Lower lobe of right lung (tissue), 2 donors: ENCODE measurements around the gene PDK2. TPM values are rescaled to one million over a fixed set of nuclear protein-coding genes. Genes with fewer than 3 reads are reported as not detected.

ENCODE experiments used
- ATAC-seq, 2 donors: fragments of 200-7000 bp; cut with Tn5 transposase; one replicate each; pipeline ENCODE4 v1.9.1; 2020 to 2022; ENCODE audit warnings: mild to moderate bottlenecking in 2 of 2, moderate library complexity in 2 of 2
- DNase-seq: peaks from one replicate; pipeline ENCODE4 v3.0.0-alpha.2; 2020
- H3K27ac ChIP-seq: fragments of 200-600 bp; one replicate; pipeline ENCODE4 v1.8.0; 2022
- H3K27me3 ChIP-seq: fragments of 200-600 bp; one replicate; pipeline ENCODE4 v1.8.0; 2022; ENCODE audit warnings: low read depth
- H3K36me3 ChIP-seq: fragments of 200-600 bp; one replicate; pipeline ENCODE4 v1.8.0; 2022; ENCODE audit warnings: mild to moderate bottlenecking
- H3K4me1 ChIP-seq: fragments of 200-600 bp; one replicate; pipeline ENCODE4 v1.8.0; 2022
- H3K4me3 ChIP-seq: fragments of 200-600 bp; one replicate; pipeline ENCODE4 v1.8.0; 2022; ENCODE audit warnings: mild to moderate bottlenecking
- H3K9me3 ChIP-seq: fragments of 200-600 bp; one replicate; pipeline ENCODE4 v1.8.0; 2022
- CTCF ChIP-seq: fragments of 200-600 bp; IDR thresholded peaks from one replicate; pipeline ENCODE4 v1.8.0; 2022; ENCODE audit warnings: antibody characterized with exemption, mild to moderate bottlenecking
- intact Hi-C: fragments of 100-400 bp; cut with DNase I; formaldehyde crosslinking; loops from one replicate; pipeline ENCODE4 v1.11.0; 2022
- total RNA-seq: library from RNA; stranded (reverse); fragmentation: NEBNext Ultra II Directional; extraction: Animal tissue kit (Norgen Biotek cat#: 25700); gene quantifications from one replicate; pipeline ENCODE4 v1.2.1, GENCODE V29; 2021
- donor health status: DM: no; HTN: yes; CAD: no; lungs with severe emphysema.

PDK2 gene
- total RNA-seq, 1 donor from 2014 or later, result 35.7 TPM

DNA sequence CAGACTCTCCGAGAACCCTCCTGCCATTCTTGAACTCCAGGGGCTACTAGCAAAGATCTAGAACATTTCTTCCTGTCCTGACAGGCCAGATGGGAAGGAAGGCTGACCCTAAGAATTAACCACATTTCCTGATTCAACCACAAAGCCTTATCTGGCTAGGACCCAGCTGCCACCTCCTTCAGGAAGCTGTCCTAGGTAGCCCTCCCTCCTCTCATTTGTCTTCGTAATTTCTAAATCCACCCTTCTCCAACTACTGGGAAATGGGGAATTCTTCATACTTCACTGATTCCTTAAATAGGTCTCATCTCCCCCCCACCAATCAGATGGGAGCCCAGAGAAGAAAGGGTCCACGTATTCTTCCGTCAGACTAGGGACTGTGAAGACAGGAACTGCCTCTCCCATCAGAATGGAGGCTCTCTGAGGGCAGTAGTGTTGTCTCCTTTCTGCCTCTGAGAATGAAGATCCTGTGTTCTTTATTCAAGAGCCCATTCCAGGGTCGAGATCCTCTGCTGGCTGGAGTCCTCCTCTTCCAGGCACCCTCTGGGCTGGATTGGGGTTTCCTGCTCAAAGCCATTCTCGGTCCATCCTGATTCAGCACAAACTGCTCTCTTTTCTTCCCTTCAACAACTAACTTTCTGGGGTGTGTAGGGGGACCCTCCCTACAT, 32.7 kb downstream of the PDK2 start:
- H3K27me3 ChIP-seq, result peaks cover 21% of the 10 kb centered on the region
- no peaks in the 10 kb centered on the region for H3K36me3 ChIP-seq
- H3K9me3 ChIP-seq, result no peaks in the 10 kb centered on the region
- peaks cover 33% of the 10 kb centered on the region for H3K4me1 ChIP-seq
- no peak for TF ChIP-seq CTCF
- no peak overlapping the region for H3K4me3 ChIP-seq
- DNase-seq (no peak), ATAC-seq (no peak)
- no peak overlapping the region for H3K27ac ChIP-seq
- intact Hi-C loops, result no loop called here

- Histone ChIP-seq H3K9me3 (no peaks in the 10 kb centered on the region), H3K27me3 (peaks cover 21% of the 10 kb centered on the region), H3K4me1 (peaks cover 42% of the 10 kb centered on the region), H3K27ac (no peak overlapping the region), H3K4me3 (peak overlapping the region; percentile 51), H3K36me3 (no peaks in the 10 kb centered on the region)
- DNase-seq (no peak), ATAC-seq (peak in 1 of 2 donors; percentile 4)
- intact Hi-C loops, result no loop called here
- TF ChIP-seq CTCF, result no peak
Observed at GRCh38 chr17:50128441-50129352, 33.5 kb downstream of the PDK2 start.

DNA sequence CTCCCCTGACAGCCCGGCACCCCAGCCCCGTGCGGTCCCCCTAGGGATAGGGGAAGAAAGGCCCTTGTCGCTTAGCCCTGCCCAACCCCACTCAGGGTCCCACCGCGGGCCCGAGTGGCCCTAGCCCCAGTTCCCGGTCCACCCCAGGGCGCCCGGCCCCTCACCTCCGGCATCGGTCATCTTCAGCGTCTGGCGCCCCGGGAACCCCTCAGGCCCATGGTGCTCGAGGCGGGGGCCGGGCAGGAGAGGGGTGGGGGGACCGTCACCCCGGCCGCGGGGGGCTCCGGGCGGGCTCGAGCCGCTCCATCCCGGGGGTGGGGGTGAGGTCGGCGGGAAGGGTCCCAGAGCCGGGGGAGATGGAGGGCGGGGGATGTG, 34.2 kb downstream of the PDK2 start:
- intact Hi-C loops, result no loop called here
- TF ChIP-seq CTCF, result no peak
- peak overlapping the region; percentile 51 for H3K4me3 ChIP-seq
- H3K4me1 ChIP-seq, result peaks cover 43% of the 10 kb centered on the region
- peaks cover 2% of the 10 kb centered on the region for H3K36me3 ChIP-seq
- DNase-seq, result no peak
- H3K27me3 ChIP-seq, result peaks cover 21% of the 10 kb centered on the region
- ATAC-seq, result peak; percentile 5 to 14
- H3K9me3 ChIP-seq, result no peaks in the 10 kb centered on the region
- no peak overlapping the region for H3K27ac ChIP-seq

DNA sequence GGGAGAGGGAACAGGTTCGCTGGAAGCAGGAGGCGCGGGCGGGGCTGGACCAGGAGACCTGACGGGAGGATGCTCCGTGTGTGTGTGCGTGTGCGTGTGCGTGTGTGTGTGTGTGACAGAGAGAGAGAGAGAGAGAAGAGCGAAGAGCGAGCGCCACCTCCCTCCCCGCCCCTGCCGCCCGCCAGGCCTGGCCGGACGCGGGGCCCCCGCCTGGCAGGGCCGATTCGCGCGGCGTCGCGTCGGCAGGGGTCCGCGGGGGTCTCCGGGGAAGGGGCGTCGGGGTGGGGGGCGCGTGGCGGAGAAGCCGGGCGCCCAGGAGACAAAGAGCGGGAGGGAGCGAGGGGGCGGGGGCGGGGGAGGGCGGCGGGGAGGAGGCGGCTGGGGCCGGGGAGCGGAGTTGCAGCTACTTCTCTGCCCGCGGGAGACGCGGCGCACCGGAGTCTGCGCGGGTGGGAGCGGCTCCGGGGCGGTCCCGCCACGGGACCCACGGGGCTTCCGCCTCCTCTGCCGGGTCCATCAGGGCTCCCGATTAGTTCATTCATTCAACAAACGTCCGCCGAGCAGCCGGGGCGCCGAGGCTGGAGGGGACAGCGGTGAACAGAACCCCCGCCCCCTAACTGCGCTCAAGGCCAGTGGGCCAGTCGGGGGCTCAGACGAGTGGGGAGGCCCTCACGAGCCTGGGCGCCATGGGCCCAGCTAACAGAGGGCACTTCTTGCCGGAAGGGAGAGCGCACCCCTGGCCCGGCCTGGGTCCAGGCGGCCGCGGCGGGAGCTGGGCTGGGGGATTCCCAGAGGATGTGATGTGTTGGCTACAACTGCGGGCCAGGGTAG, 34.8 kb downstream of the PDK2 start, which contains the start of gene SAMD14:
SAMD14 (minus strand) TSS at position 433 of the 831 bp plus-strand sequence. CDS start 5,201 bp downstream, outside the sequence.
- peaks cover 43% of the 10 kb centered on the region for H3K4me1 ChIP-seq
- no peak for TF ChIP-seq CTCF
- no peak for DNase-seq
- H3K9me3 ChIP-seq, result no peaks in the 10 kb centered on the region
- H3K36me3 ChIP-seq, result peaks cover 9% of the 10 kb centered on the region
- no peak within 1 kb of the TSS for H3K27ac ChIP-seq
- peak within 1 kb of the TSS; percentile 51 for H3K4me3 ChIP-seq
- intact Hi-C loops, result no loop called here
- peak; percentile 37 to 44 for ATAC-seq
- peaks cover 21% of the 10 kb centered on the region for H3K27me3 ChIP-seq

DNA sequence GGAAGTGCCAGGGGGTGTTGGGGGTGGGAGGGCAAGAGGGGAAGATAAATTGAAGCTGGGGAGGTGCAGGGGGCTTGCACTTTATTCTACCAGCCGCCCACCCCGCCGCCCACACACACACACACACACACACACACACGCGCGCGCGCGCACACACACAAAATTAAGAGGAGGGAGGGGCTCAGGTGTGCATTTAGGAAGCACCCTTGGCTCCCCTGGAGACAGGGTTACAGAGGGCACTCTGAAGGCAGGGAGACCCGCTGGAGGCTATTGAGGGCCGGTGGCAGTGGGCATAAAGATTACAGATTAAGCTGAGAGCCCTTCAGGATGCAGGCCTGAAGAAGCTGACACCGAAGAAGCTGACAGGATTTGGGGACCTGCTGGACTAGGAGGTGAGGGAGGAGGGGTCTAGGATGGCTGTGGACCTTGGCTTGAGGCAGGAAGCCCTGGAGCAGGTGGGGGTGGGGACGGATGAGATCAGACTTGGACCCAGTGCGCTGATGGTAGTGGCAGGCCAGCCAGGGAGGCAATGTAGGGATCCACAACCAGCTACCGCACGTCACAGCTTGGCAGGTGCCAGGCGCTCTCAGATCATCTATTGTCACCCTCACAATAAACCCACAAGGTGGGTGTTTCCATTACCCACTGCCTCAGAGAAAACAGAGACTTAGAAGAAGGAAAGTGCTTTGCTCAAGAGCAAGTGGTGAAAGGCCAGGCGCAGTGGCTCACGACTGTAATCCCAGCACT, 35.6 kb downstream of the PDK2 start:
- no peak for TF ChIP-seq CTCF
- Histone ChIP-seq H3K4me1 (peaks cover 43% of the 10 kb centered on the region), H3K36me3 (peaks cover 16% of the 10 kb centered on the region), H3K4me3 (peak overlapping the region; percentile 51), H3K27me3 (peaks cover 21% of the 10 kb centered on the region), H3K9me3 (no peaks in the 10 kb centered on the region), H3K27ac (no peak overlapping the region)
- DNase-seq (no peak), ATAC-seq (no peak)
- intact Hi-C loops, result no loop called here
